GM19395 (cell line): ENCODE data around the gene SBK1.

ENCODE experiments used
- ATAC-seq: cut with Tn5 transposase; IDR thresholded peaks from one replicate; pipeline ENCODE4 v1.9.1; 2021; ENCODE audit warnings: mild to moderate bottlenecking, moderate library complexity; ENCODE audit not compliant: unreplicated experiment

SBK1 gene

GRCh38 chr16:28304214-28304613 is 11.9 kb downstream of the SBK1 start:
- ATAC-seq, result no peak

- ATAC-seq, result no peak
These were observed 15.6 kb downstream of the SBK1 start for GRCh38 chr16:28307936-28308335.

- ATAC-seq, result no peak
These were observed 16.7 kb downstream of the SBK1 start for GRCh38 chr16:28308794-28309584.

- no peak for ATAC-seq
These were observed 17.5 kb downstream of the SBK1 start for GRCh38 chr16:28309811-28310311.

- no peak for ATAC-seq
These were observed 18.5 kb downstream of the SBK1 start for GRCh38 chr16:28310796-28311195.

- no peak for ATAC-seq
These were observed 19.1 kb downstream of the SBK1 start for GRCh38 chr16:28311413-28311812.

- no peak for ATAC-seq
These were observed 19.6 kb downstream of the SBK1 start for GRCh38 chr16:28311913-28312312.

GRCh38 chr16:28312327-28312726 is 20.0 kb downstream of the SBK1 start:
- no peak for ATAC-seq

GRCh38 chr16:28313587-28313986 is 21.3 kb downstream of the SBK1 start:
- ATAC-seq, result no peak

GRCh38 chr16:28316054-28316453 is 23.7 kb downstream of the SBK1 start:
- ATAC-seq, result no peak

- ATAC-seq, result no peak
These were observed 24.9 kb downstream of the SBK1 start for GRCh38 chr16:28317040-28317880.

- no peak for ATAC-seq
These were observed 25.9 kb downstream of the SBK1 start for GRCh38 chr16:28318042-28318744.

GRCh38 chr16:28319476-28320022 is 27.2 kb downstream of the SBK1 start:
- no peak for ATAC-seq

- no peak for ATAC-seq
These were observed 27.8 kb downstream of the SBK1 start for GRCh38 chr16:28320023-28320561.

GRCh38 chr16:28320741-28321140 is 28.4 kb downstream of the SBK1 start:
- no peak for ATAC-seq

GRCh38 chr16:28321700-28322411 is 29.5 kb downstream of the SBK1 start:
- no peak for ATAC-seq

- ATAC-seq, result no peak
These were observed 32.0 kb downstream of the SBK1 start for GRCh38 chr16:28324235-28324886.

GRCh38 chr16:28324887-28325279 is 32.6 kb downstream of the SBK1 start:
- ATAC-seq, result no peak

- ATAC-seq, result no peak
These were observed 34.7 kb downstream of the SBK1 start for GRCh38 chr16:28326881-28327610.
